ENCODE measurements around the gene ARID1B.

DNA sequence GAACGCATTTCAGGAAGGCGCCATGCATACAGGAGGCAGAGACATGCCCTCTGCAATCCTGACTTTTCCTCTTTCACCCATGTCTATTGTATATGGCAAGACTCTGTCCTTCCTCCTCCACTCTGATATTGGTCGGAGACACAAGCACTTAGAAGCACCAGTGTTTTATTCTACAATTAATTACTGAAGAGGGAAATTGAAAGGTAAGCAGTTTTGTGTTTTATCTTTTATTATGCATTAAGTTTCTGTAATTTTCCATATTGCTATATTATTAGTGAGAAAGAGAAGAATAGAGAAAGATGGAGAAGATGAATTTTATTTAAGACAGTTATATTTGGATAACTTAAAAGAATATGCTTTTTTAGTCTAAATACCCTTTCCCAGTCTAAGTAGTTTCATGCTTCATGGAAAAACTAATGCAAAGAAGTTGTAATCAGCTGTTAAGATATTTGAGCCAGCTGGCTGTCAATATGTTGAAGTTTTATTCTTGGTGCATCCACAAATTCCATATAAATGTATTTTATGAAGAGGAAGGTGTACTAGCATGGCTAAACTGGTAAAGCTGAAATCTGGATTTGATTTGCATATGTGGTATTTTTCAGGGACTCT, 13.6 kb downstream of the ARID1B start:
- TF ChIP-seq CTCF (IDR thresholded peaks at IDR 0.05) (no peak), EZH2 (IDR thresholded peaks at IDR 0.05; ENCODE audit: borderline replicate concordance, insufficient read depth, low read depth, low read length, poor library complexity, severe bottlenecking) (no peak)
